PC-3 (cell line): ENCODE data around the gene PDHX. TPM values are rescaled to one million over a fixed set of nuclear protein-coding genes. Genes with fewer than 3 reads are reported as not detected.

ENCODE experiments used
- ATAC-seq: fragments of 200-7000 bp; cut with Tn5 transposase; 2 replicates; pipeline ENCODE4 v1.9.1; 2020; ENCODE audit warnings: mild to moderate bottlenecking, moderate library complexity
- BruUV-seq: library from RNA; stranded (reverse); fragments of 400-500 nt; replicated peaks from 2 replicates; lab custom pipeline; 2021; lab: Mats Ljungman, UMichigan
- CTCF ChIA-PET: fragments of 300-600 bp; sonication (Branson Sonifier 250); formaldehyde crosslinking; loops from one replicate; lab custom pipeline; 2022; ENCODE audit warnings: antibody characterized with exemption; lab: Charles Lee
- POLR2A ChIA-PET: fragments of 300-600 bp; sonication (Branson Sonifier 250); formaldehyde crosslinking; loops from one replicate; lab custom pipeline; 2022; ENCODE audit warnings: antibody characterized with exemption; ENCODE audit not compliant: unreplicated experiment; lab: Charles Lee
- DNase-seq: peaks from one replicate; pipeline ENCODE4 v3.0.0-alpha.2; 2015
- H2AFZ ChIP-seq: fragments of 300-600 bp; sonication (generic); 2 replicates; pipeline ENCODE4 v1.6.0; 2016; ENCODE audit warnings: antibody characterized with exemption, low read length
- H3F3A ChIP-seq: fragments of 300-600 bp; sonication (generic); one replicate; pipeline ENCODE4 v1.6.0; 2017; ENCODE audit warnings: antibody characterized with exemption, low read length, control low read depth, mild to moderate bottlenecking; ENCODE audit not compliant: unreplicated experiment
- H3K27ac ChIP-seq: fragments of 300-600 bp; sonication (generic); 2 replicates; pipeline ENCODE4 v1.5.1; 2016; ENCODE audit warnings: mild to moderate bottlenecking, low read length
- H3K27me3 ChIP-seq: fragments of 300-600 bp; sonication (generic); 2 replicates; pipeline ENCODE4 v1.6.1; 2016; ENCODE audit warnings: low read length, mixed read lengths
- H3K36me3 ChIP-seq: fragments of 300-600 bp; sonication (generic); 2 replicates; pipeline ENCODE4 v1.6.1; 2016; ENCODE audit warnings: low read depth, mixed run types, low read length, mixed read lengths
- H3K4me1 ChIP-seq: fragments of 300-600 bp; sonication (generic); 2 replicates; pipeline ENCODE4 v1.5.1; 2016; ENCODE audit warnings: low read length; ENCODE audit not compliant: insufficient read depth
- H3K4me2 ChIP-seq: fragments of 300-600 bp; sonication (generic); 2 replicates; pipeline ENCODE4 v1.6.0; 2016; ENCODE audit warnings: low read length
- H3K4me3 ChIP-seq: fragments of 300-600 bp; sonication (generic); 2 replicates; pipeline ENCODE4 v1.5.1; 2016; ENCODE audit warnings: mild to moderate bottlenecking, low read length, mixed read lengths
- H3K79me2 ChIP-seq: fragments of 300-600 bp; sonication (generic); 2 replicates; pipeline ENCODE4 v1.6.1; 2017; ENCODE audit warnings: low read length, mixed read lengths
- H3K9ac ChIP-seq: fragments of 300-600 bp; sonication (generic); 2 replicates; pipeline ENCODE4 v1.6.0; 2016; ENCODE audit warnings: mild to moderate bottlenecking, low read length
- H3K9me2 ChIP-seq: fragments of 300-600 bp; sonication (generic); replicated peaks from 2 replicates; pipeline ENCODE4 v1.6.1; 2016; ENCODE audit warnings: mixed run types, low read length, mixed read lengths
- H3K9me3 ChIP-seq: fragments of 300-600 bp; sonication (generic); 2 replicates; pipeline ENCODE4 v1.6.1; 2016; ENCODE audit warnings: low read length, mixed read lengths
- H4K20me1 ChIP-seq: fragments of 300-600 bp; sonication (generic); 2 replicates; pipeline ENCODE4 v1.6.1; 2016; ENCODE audit warnings: low read length, mixed read lengths
- CTCF ChIP-seq: fragments of 300-600 bp; sonication (generic); conservative IDR thresholded peaks from 2 replicates; pipeline ENCODE4 v1.5.1; 2017; ENCODE audit warnings: antibody characterized with exemption, low read depth, mild to moderate bottlenecking, low read length
- EZH2 ChIP-seq: fragments of 300-600 bp; sonication (generic); IDR thresholded peaks from one replicate; pipeline ENCODE4 v1.6.1; 2017; ENCODE audit warnings: antibody characterized with exemption, mild to moderate bottlenecking, low read length; ENCODE audit not compliant: unreplicated experiment
- EZH2phosphoT487 ChIP-seq: fragments of 300-600 bp; sonication (generic); IDR thresholded peaks from 2 replicates; pipeline ENCODE4 v1.6.1; 2018; ENCODE audit warnings: mild to moderate bottlenecking, antibody characterized with exemption, low read length, borderline replicate concordance
- intact Hi-C: fragments of 100-400 bp; cut with micrococcal nuclease; formaldehyde crosslinking; loops from 2 replicates; pipeline ENCODE4 v1.9.0; 2023
- total RNA-seq: library from RNA; depleted of rRNA; stranded (reverse); fragments of >200 nt; gene quantifications from 2 replicates; pipeline ENCODE4 v1.2.3, GENCODE V29; 2014

PDHX gene
- total RNA-seq, 1 experiment from 2014 or later = 20.3 TPM

- no TSS peak for BruUV-seq
- Histone ChIP-seq H2AFZ (no peak overlapping the region), H3K27ac (no peak overlapping the region), H3K4me1 (no peaks in the 10 kb centered on the region), H3K27me3 (no peaks in the 10 kb centered on the region), H3K9me3 (no peaks in the 10 kb centered on the region), H3K79me2 (no peaks in the 10 kb centered on the region), H3K36me3 (peaks cover 3% of the 10 kb centered on the region; the same call in 1 of the 2 replicates), H3K9ac (no peak overlapping the region), H4K20me1 (no peaks in the 10 kb centered on the region), H3K4me3 (no peak overlapping the region), H3K9me2 (no peaks in the 10 kb centered on the region), H3F3A (no peaks in the 10 kb centered on the region), H3K4me2 (no peak overlapping the region)
- CTCF ChIA-PET = interaction anchor here (0.6 kb wide), 1 partner anchor 296 kb away, joined by 4 read pairs; no protein-coding TSS in a partner anchor
- TF ChIP-seq CTCF = no peak
- no peak for TF ChIP-seq EZH2
- no peak for TF ChIP-seq EZH2phosphoT487
- POLR2A ChIA-PET = no interaction called here
- ATAC-seq = no peak
- DNase-seq = no peak
- intact Hi-C loops = loop anchor here (10.0 kb wide), 1 partner anchor 97 kb away; no protein-coding TSS in a partner anchor
These were observed 34.5 kb upstream of the PDHX start for GRCh38 chr11:34881900-34882299.

GRCh38 chr11:34886609-34887008, 29.8 kb upstream of the PDHX start:
- no peaks in the 10 kb centered on the region for H3F3A ChIP-seq
- TF ChIP-seq CTCF (no peak), EZH2 (no peak), EZH2phosphoT487 (no peak)
- H3K27ac ChIP-seq = no peak overlapping the region
- H4K20me1 ChIP-seq = no peaks in the 10 kb centered on the region
- no peaks in the 10 kb centered on the region for H3K79me2 ChIP-seq
- no peaks in the 10 kb centered on the region for H3K9me3 ChIP-seq
- intact Hi-C loops = loop anchor here (2.0 to 10.0 kb wide), 2 partner anchors 102 to 136 kb away; no protein-coding TSS in a partner anchor
- H3K4me1 ChIP-seq = peaks cover 17% of the 10 kb centered on the region
- peaks cover 3% of the 10 kb centered on the region; the same call in 1 of the 2 replicates for H3K36me3 ChIP-seq
- ChIA-PET CTCF (no interaction called here), POLR2A (no interaction called here)
- no peaks in the 10 kb centered on the region for H3K27me3 ChIP-seq
- ATAC-seq = no peak
- BruUV-seq = no TSS peak
- DNase-seq = peak; percentile 29
- no peaks in the 10 kb centered on the region for H3K9me2 ChIP-seq
- H3K9ac ChIP-seq = no peak overlapping the region
- no peak overlapping the region for H2AFZ ChIP-seq
- H3K4me3 ChIP-seq = no peak overlapping the region
- H3K4me2 ChIP-seq = no peak overlapping the region

DNA sequence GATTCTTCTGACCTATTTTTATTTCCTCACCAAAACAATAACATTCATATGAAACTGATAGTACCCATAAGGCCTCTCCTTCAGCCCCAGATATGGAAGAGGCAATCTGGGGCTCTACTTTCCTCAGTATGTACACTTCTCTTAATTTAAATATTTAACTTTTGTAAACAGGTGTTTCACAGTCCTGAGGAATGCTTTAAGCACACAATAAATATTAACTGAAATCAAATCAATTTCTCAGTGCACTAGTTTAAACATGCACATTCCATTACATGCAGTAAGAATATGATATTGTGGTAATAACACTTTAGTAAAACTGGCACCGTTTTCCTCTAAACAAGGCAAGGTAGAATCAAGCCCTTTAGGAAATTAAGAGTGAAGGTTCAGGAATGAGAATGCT, 29.2 kb upstream of the PDHX start:
- H3F3A ChIP-seq = no peaks in the 10 kb centered on the region
- no peak for TF ChIP-seq CTCF
- TF ChIP-seq EZH2phosphoT487 = no peak
- no peak for TF ChIP-seq EZH2
- ChIA-PET POLR2A (no interaction called here), CTCF (no interaction called here)
- no peaks in the 10 kb centered on the region for H3K9me3 ChIP-seq
- H2AFZ ChIP-seq = no peak overlapping the region
- no TSS peak for BruUV-seq
- H3K9ac ChIP-seq = no peak overlapping the region
- 0 out of 2 replicates have a peak, but pooled peaks cover 3% of the 10 kb centered on the region for H3K36me3 ChIP-seq
- no peaks in the 10 kb centered on the region for H3K9me2 ChIP-seq
- H3K4me2 ChIP-seq = no peak overlapping the region
- intact Hi-C loops = loop anchor here (2.0 to 10.0 kb wide), 2 partner anchors 102 to 136 kb away; no protein-coding TSS in a partner anchor
- H3K27ac ChIP-seq = no peak overlapping the region
- peaks cover 17% of the 10 kb centered on the region for H3K4me1 ChIP-seq
- H3K4me3 ChIP-seq = no peak overlapping the region
- no peaks in the 10 kb centered on the region for H3K27me3 ChIP-seq
- DNase-seq (no peak), ATAC-seq (no peak; the same call in 1 of the 2 replicates)
- H4K20me1 ChIP-seq = no peaks in the 10 kb centered on the region
- no peaks in the 10 kb centered on the region for H3K79me2 ChIP-seq
